Activated CD8-positive, alpha-beta memory T cell treated with anti-CD3 and anti-CD28 coated beads for 36 hours (primary cell): Measurements from ENCODE around the gene MACROD2. TPM values are rescaled to one million over a fixed set of nuclear protein-coding genes. Genes with fewer than 3 reads are reported as not detected.

Source experiments
- CTCF ChIA-PET: fragments of 350-600 bp; sonication (Branson Sonifier 250); formaldehyde crosslinking; loops from one replicate; lab custom pipeline; 2021; ENCODE audit warnings: antibody characterized with exemption; lab: Charles Lee
- POLR2A ChIA-PET: fragments of 350-600 bp; sonication (Branson Sonifier 250); formaldehyde crosslinking; loops from one replicate; lab custom pipeline; 2021; ENCODE audit warnings: antibody characterized with exemption; lab: Charles Lee
- total RNA-seq, 2 experiments: library from RNA; stranded (reverse); gene quantifications; one replicate each; pipeline ENCODE4 v1.2.3, GENCODE V29; 2021

The MACROD2 gene
- total RNA-seq, 2 experiments from 2014 or later, result not detected

- CTCF ChIA-PET, result no interaction called here
- POLR2A ChIA-PET, result no interaction called here
These were observed 59.9 kb downstream of the MACROD2 start for GRCh38 chr20:14055127-14055742.

GRCh38 chr20:14062171-14062570 is 66.9 kb downstream of the MACROD2 start:
- POLR2A ChIA-PET, result no interaction called here
- CTCF ChIA-PET, result no interaction called here

- POLR2A ChIA-PET, result no interaction called here
- CTCF ChIA-PET, result no interaction called here
These were observed 67.5 kb downstream of the MACROD2 start for GRCh38 chr20:14062786-14063185.

- CTCF ChIA-PET, result no interaction called here
- POLR2A ChIA-PET, result no interaction called here
These were observed 69.0 kb downstream of the MACROD2 start for GRCh38 chr20:14064333-14064732.

- POLR2A ChIA-PET, result no interaction called here
These were observed 69.6 kb downstream of the MACROD2 start for GRCh38 chr20:14064921-14065320.

GRCh38 chr20:14065774-14066173 is 70.5 kb downstream of the MACROD2 start:
- POLR2A ChIA-PET, result no interaction called here
- CTCF ChIA-PET, result no interaction called here

More at GRCh38 chr20:14064921-14065320, 69.6 kb downstream of the MACROD2 start:
- CTCF ChIA-PET, result no interaction called here

- POLR2A ChIA-PET, result no interaction called here
- CTCF ChIA-PET, result no interaction called here
These were observed 72.3 kb downstream of the MACROD2 start for GRCh38 chr20:14067603-14068002.

GRCh38 chr20:14069796-14070195 is 74.5 kb downstream of the MACROD2 start:
- ChIA-PET CTCF (no interaction called here), POLR2A (no interaction called here)

GRCh38 chr20:14093652-14094051 is 98.3 kb downstream of the MACROD2 start:
- POLR2A ChIA-PET, result no interaction called here
- CTCF ChIA-PET, result no interaction called here

GRCh38 chr20:14098261-14098660 is 102.9 kb downstream of the MACROD2 start:
- ChIA-PET POLR2A (no interaction called here), CTCF (no interaction called here)

GRCh38 chr20:14113416-14113815 is 118.1 kb downstream of the MACROD2 start:
- ChIA-PET POLR2A (no interaction called here), CTCF (no interaction called here)

GRCh38 chr20:14114065-14114704 is 118.9 kb downstream of the MACROD2 start:
- ChIA-PET CTCF (no interaction called here), POLR2A (no interaction called here)

- POLR2A ChIA-PET, result no interaction called here
- CTCF ChIA-PET, result no interaction called here
These were observed 120.7 kb downstream of the MACROD2 start for GRCh38 chr20:14116037-14116436.

GRCh38 chr20:14117768-14118167 is 122.5 kb downstream of the MACROD2 start:
- POLR2A ChIA-PET, result no interaction called here
- CTCF ChIA-PET, result no interaction called here

GRCh38 chr20:14126856-14127255 is 131.5 kb downstream of the MACROD2 start:
- ChIA-PET CTCF (no interaction called here), POLR2A (no interaction called here)

- CTCF ChIA-PET, result no interaction called here
- POLR2A ChIA-PET, result no interaction called here
These were observed 132.4 kb downstream of the MACROD2 start for GRCh38 chr20:14127514-14128223.

GRCh38 chr20:14134004-14134403 is 138.7 kb downstream of the MACROD2 start:
- ChIA-PET POLR2A (no interaction called here), CTCF (no interaction called here)

- ChIA-PET POLR2A (no interaction called here), CTCF (no interaction called here)
These were observed 146.9 kb downstream of the MACROD2 start for GRCh38 chr20:14142171-14142570.

- ChIA-PET POLR2A (no interaction called here), CTCF (no interaction called here)
These were observed 147.8 kb downstream of the MACROD2 start for GRCh38 chr20:14142964-14143627.

GRCh38 chr20:14148042-14148441 is 152.7 kb downstream of the MACROD2 start:
- POLR2A ChIA-PET, result no interaction called here
- CTCF ChIA-PET, result no interaction called here
